AG04449 (cell line): Measurements from ENCODE around the gene SHROOM2.
A peak's percentile ranks its signal among the peaks of the same experiment; 100 is the strongest.

ENCODE experiments used
- CTCF ChIA-PET: fragments of 350-600 bp; formaldehyde crosslinking; extraction: SDS; loops from one replicate; lab custom pipeline; 2021; ENCODE audit warnings: antibody characterized with exemption; lab: Yijun Ruan, JAX
- POLR2A ChIA-PET: fragments of 400-600, 350-600 bp; formaldehyde crosslinking; extraction: SDS; loops from one replicate; lab custom pipeline; 2020; ENCODE audit warnings: antibody characterized with exemption, inconsistent platforms; lab: Yijun Ruan, JAX
- DNase-seq: peaks from one replicate; pipeline ENCODE4 v3.0.0-alpha.2; 2010; ENCODE audit warnings: low read depth, low spot score
- H3K4me3 ChIP-seq: 2 replicates; pipeline ENCODE4 v1.5.1; 2011; ENCODE audit warnings: low read depth, mild to moderate bottlenecking, control low read depth, low read length
- TF ChIP-seq, protein P1 (sequence below): IDR thresholded peaks from one replicate; pipeline ENCODE4 v1.5.1; 2011; ENCODE audit warnings: mild to moderate bottlenecking, moderate library complexity, low read length, control low read depth, inconsistent platforms; ENCODE audit not compliant: insufficient read depth; ENCODE audit errors: missing control alignments

Gene SHROOM2

GRCh38 chrX:9899640-9900111, 113.4 kb downstream of the SHROOM2 start:
- TF ChIP-seq, protein P1, sequence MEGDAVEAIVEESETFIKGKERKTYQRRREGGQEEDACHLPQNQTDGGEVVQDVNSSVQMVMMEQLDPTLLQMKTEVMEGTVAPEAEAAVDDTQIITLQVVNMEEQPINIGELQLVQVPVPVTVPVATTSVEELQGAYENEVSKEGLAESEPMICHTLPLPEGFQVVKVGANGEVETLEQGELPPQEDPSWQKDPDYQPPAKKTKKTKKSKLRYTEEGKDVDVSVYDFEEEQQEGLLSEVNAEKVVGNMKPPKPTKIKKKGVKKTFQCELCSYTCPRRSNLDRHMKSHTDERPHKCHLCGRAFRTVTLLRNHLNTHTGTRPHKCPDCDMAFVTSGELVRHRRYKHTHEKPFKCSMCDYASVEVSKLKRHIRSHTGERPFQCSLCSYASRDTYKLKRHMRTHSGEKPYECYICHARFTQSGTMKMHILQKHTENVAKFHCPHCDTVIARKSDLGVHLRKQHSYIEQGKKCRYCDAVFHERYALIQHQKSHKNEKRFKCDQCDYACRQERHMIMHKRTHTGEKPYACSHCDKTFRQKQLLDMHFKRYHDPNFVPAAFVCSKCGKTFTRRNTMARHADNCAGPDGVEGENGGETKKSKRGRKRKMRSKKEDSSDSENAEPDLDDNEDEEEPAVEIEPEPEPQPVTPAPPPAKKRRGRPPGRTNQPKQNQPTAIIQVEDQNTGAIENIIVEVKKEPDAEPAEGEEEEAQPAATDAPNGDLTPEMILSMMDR, result no peak
- ChIA-PET CTCF (interaction anchor here (1.4 to 1.8 kb wide), 2 partner anchors 13 to 56 kb away, joined by 3 to 6 read pairs; no protein-coding TSS in a partner anchor), POLR2A (no interaction called here)
- H3K4me3 ChIP-seq, result peak overlapping the region; percentile 15; the same call in 1 of the 2 replicates
- no peak for DNase-seq

- CTCF ChIA-PET, result interaction anchor here (1.8 to 2.8 kb wide), 2 partner anchors 10 to 217 kb away, joined by 4 to 13 read pairs; no protein-coding TSS in a partner anchor
Observed at GRCh38 chrX:9902656-9903055, 116.4 kb downstream of the SHROOM2 start.

GRCh38 chrX:9903146-9903545, 116.9 kb downstream of the SHROOM2 start:
- H3K4me3 ChIP-seq, result no peak overlapping the region
- TF ChIP-seq, protein P1, result no peak
- CTCF ChIA-PET, result interaction anchor here (1.8 to 2.8 kb wide), 2 partner anchors 9 to 217 kb away, joined by 4 to 13 read pairs; no protein-coding TSS in a partner anchor
- POLR2A ChIA-PET, result no interaction called here
- no peak for DNase-seq

More at GRCh38 chrX:9902656-9903055, 116.4 kb downstream of the SHROOM2 start:
- no peak overlapping the region for H3K4me3 ChIP-seq
- DNase-seq, result no peak
- TF ChIP-seq, protein P1, result no peak
- POLR2A ChIA-PET, result no interaction called here

GRCh38 chrX:9905288-9905687, 119.1 kb downstream of the SHROOM2 start:
- POLR2A ChIA-PET, result no interaction called here
- H3K4me3 ChIP-seq, result no peak overlapping the region
- no peak for DNase-seq
- TF ChIP-seq, protein P1, result no peak
- CTCF ChIA-PET, result interaction anchor here (0.8 to 2.8 kb wide), 2 partner anchors 106 to 214 kb away, joined by 3 to 13 read pairs; no protein-coding TSS in a partner anchor

DNA sequence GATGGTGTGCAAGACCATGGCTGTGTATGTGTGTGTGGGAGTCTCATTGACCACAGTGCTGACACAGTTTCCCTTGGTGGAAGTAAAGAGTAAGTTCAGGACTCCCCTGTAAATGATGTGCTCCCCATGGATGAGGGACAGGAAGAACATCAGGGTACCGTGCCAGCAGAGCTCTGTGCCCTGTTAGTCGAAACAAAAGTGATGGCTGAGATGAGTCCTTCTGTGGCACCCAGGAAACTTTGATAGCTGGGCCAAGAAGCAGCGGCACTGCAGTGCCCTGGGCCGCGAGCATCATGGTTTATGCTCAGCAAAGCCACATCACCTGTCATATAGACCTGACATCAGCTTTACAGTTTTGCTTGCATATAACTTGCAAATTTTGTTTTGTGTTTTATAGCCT, 119.5 kb downstream of the SHROOM2 start:
- no peak overlapping the region for H3K4me3 ChIP-seq
- TF ChIP-seq, protein P1, result no peak
- ChIA-PET POLR2A (no interaction called here), CTCF (interaction anchor here (0.8 to 2.8 kb wide), 2 partner anchors 105 to 214 kb away, joined by 3 to 13 read pairs; no protein-coding TSS in a partner anchor)
- no peak for DNase-seq

DNA sequence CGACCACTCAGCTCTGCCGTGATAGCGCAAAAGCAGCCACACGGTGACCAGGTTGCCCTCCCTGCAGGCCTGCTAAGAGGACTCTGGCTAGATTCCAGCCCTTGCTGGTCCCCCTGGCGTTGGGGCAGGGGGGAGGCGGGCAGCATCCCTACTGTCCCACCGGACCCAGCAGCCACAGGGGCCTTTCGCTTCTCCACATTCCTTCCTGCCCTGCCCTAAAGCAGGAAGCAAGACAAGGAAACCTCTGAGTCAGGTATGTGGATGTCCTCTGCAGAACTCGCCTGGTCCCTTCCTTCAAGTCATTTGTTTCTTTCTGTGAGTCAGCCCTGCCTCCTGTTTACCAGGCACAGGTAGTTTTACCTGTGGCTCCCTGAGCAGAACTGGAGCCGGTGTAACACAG, 120.7 kb downstream of the SHROOM2 start:
- DNase-seq, result no peak
- H3K4me3 ChIP-seq, result no peak overlapping the region
- CTCF ChIA-PET, result no interaction called here
- TF ChIP-seq, protein P1, result no peak
- POLR2A ChIA-PET, result no interaction called here
